HepG2 (cell line): ENCODE measurements around the gene MLN. TPM values are rescaled to one million over a fixed set of nuclear protein-coding genes. Genes with fewer than 3 reads are reported as not detected.

Experiments
- BORCS8-MEF2B ChIP-seq: sonication (generic); formaldehyde crosslinking; IDR thresholded peaks from 2 replicates; pipeline ENCODE4 v1.8.0; 2022; ENCODE audit warnings: mild to moderate bottlenecking, missing genetic modification reagents
- CAMTA2 ChIP-seq: sonication (generic); formaldehyde crosslinking; IDR thresholded peaks from 2 replicates; pipeline ENCODE4 v1.4.0; 2020; ENCODE audit warnings: mild to moderate bottlenecking, missing genetic modification reagents, borderline replicate concordance
- KDM5A ChIP-seq: fragments of 200-600 bp; sonication (generic); IDR thresholded peaks from 2 replicates; pipeline ENCODE4 v1.7.0; 2018; ENCODE audit warnings: antibody characterized with exemption, mild to moderate bottlenecking, low read length, borderline replicate concordance
- MAF1 ChIP-seq: sonication (generic); formaldehyde crosslinking; IDR thresholded peaks from 2 replicates; pipeline ENCODE4 v1.5.0; 2020; ENCODE audit warnings: missing genetic modification reagents, borderline replicate concordance
- MED13 ChIP-seq: sonication (generic); formaldehyde crosslinking; IDR thresholded peaks from 2 replicates; pipeline ENCODE4 v1.5.0; 2020; ENCODE audit warnings: missing genetic modification reagents
- NR1H2 ChIP-seq: sonication (generic); formaldehyde crosslinking; IDR thresholded peaks from 2 replicates; pipeline ENCODE4 v1.8.1; 2022; ENCODE audit warnings: low read depth, missing genetic modification reagents, borderline replicate concordance
- POGZ ChIP-seq: sonication (generic); formaldehyde crosslinking; IDR thresholded peaks from 2 replicates; pipeline ENCODE4 v1.4.0; 2020; ENCODE audit warnings: mild to moderate bottlenecking, missing genetic modification reagents
- SIX1 ChIP-seq: sonication (generic); formaldehyde crosslinking; IDR thresholded peaks from 2 replicates; pipeline ENCODE4 v1.4.0; 2020; ENCODE audit warnings: missing genetic modification reagents, borderline replicate concordance
- SOX6 ChIP-seq, 2 experiments: fragments of 450-650 bp in 1 of 2; sonication (generic) in 1 of 2; formaldehyde crosslinking in 1 of 2; IDR thresholded peaks; 2 replicates each; pipeline versions ENCODE4 v1.4.0 to v1.6.1; 2017 to 2020; ENCODE audit warnings: antibody characterized with exemption in 1 of 2, mild to moderate bottlenecking in 1 of 2, missing genetic modification reagents in 1 of 2
- TEAD2 ChIP-seq: sonication (generic); formaldehyde crosslinking; IDR thresholded peaks from 2 replicates; pipeline ENCODE4 v1.9.0; 2021; ENCODE audit warnings: missing genetic modification reagents
- U2AF1 ChIP-seq: fragments of 200-400 bp; formaldehyde crosslinking; optimal IDR thresholded peaks from 2 replicates; pipeline ENCODE3; 2017; ENCODE audit warnings: mild to moderate bottlenecking, low read depth, low read length
- ZBTB25 ChIP-seq: IDR thresholded peaks from 2 replicates; pipeline ENCODE4 v1.6.1; 2018; ENCODE audit warnings: missing genetic modification reagents
- ZBTB46 ChIP-seq: sonication (generic); formaldehyde crosslinking; IDR thresholded peaks from 2 replicates; pipeline ENCODE4 v1.4.0; 2020; ENCODE audit warnings: mild to moderate bottlenecking, missing genetic modification reagents, borderline replicate concordance
- ZNF710 ChIP-seq: sonication (generic); formaldehyde crosslinking; IDR thresholded peaks from 2 replicates; pipeline ENCODE4 v1.5.0; 2020; ENCODE audit warnings: mild to moderate bottlenecking, missing genetic modification reagents, borderline replicate concordance
- ZNF75D ChIP-seq: sonication (generic); formaldehyde crosslinking; IDR thresholded peaks from 2 replicates; pipeline ENCODE4 v1.8.1; 2023; ENCODE audit warnings: missing genetic modification reagents, mild to moderate bottlenecking, borderline replicate concordance
- polyA plus RNA-seq, 8 experiments: library from polyadenylated mRNA; depleted of rRNA in 3 of 8; stranded (reverse) in 7 of 8; unstranded in 1 of 8; fragments of >200 nt; fragmentation: Illumina TruSeq in 4 of 8; extraction: Trizol in 4 of 8; gene quantifications; 2 replicates each; pipeline versions ENCODE4 v1.2.1 to v1.2.3, GENCODE V29; 2011 to 2016; ENCODE audit warnings: low read depth in 4 of 8, missing spikeins in 1 of 8, mixed read lengths in 1 of 8; ENCODE audit not compliant: insufficient read depth in 1 of 8
- total RNA-seq, 5 experiments: library from RNA; depleted of rRNA; stranded (reverse); fragments of >200 nt; fragmentation: Illumina TruSeq; extraction: Trizol; gene quantifications; 2 replicates each; pipeline ENCODE4 v1.2.3, GENCODE V29; 2016; ENCODE audit warnings: low read depth in 1 of 5
- TF ChIP-seq, protein P1 (sequence below): sonication (generic); formaldehyde crosslinking; conservative IDR thresholded peaks from 2 replicates; pipeline ENCODE4 v1.4.0; 2020; ENCODE audit warnings: mild to moderate bottlenecking, missing genetic modification reagents, moderate library complexity

Gene MLN
- total and polyA plus RNA-seq, 2 of the 13 experiments (the other 11 are each of a cell fraction or from before 2014, with no cell fraction given): not detected

DNA sequence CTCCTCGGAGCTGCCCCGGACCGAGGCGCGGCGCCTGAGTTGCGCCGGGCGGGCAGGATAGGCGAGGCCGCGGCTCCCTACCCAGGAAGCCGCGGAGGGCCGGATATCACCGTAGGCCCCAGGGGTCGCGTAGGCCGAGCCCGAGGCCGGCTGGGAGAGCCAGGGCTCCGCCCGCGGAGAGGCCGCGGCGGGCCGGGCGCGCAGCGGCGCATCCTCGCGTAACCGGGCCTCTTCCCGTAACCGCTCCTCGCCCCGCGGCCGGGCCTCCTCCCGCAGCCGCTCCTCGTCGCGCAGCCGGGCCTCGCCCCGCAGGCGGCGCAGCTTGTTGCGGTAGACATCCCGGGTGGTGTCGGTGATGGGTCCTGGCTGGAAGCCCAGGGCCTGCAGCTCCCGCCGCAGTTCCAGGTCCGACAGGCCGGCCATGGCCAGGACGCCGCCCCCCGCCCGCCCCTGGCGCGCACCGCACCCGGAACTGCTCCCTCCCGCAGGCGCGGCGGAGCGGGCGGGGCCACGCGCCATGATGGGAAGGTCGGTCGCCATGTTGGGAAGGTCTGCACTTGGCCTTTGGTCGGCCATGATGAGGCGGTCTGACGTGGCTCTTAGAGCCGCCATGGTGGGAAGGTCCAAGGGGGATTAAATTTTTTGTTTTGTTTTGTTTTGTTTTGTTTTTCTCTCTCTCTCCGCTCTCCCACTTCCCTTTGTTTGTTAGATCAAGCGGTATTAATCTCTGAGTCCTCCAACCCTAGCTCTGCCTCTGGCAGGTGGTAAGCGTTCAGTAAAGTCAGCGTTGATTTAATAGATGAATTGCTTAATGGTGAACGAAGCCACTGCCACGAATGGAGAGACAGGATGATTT lies 14.9 kb downstream of the MLN start, which contains the start of gene LEMD2 (continued):
- TF ChIP-seq ZNF710 (CRISPR knock-in tag) (peak; percentile 89), BORCS8-MEF2B (CRISPR knock-in tag) (peak; percentile 92), CAMTA2 (peak; percentile 66), POGZ (CRISPR knock-in tag) (peak; percentile 95), SOX6 (IDR thresholded peaks at IDR 0.05) (no peak), SOX6 (CRISPR knock-in tag; IDR thresholded peaks at IDR 0.05) (peak; percentile 45; the same call in 1 of the 2 replicates), KDM5A (no peak), MAF1 (CRISPR knock-in tag) (peak; percentile 13; the same call in 1 of the 2 replicates), U2AF1 (peak; percentile 75), ZNF75D (no peak), NR1H2 (CRISPR knock-in tag) (peak; percentile 78), ZBTB46 (CRISPR knock-in tag) (0 out of 2 replicates have a peak, but pooled peaks have one; percentile 23), MED13 (CRISPR knock-in tag) (peak; percentile 39; the same call in 1 of the 2 replicates), SIX1 (CRISPR knock-in tag) (0 out of 2 replicates have a peak, but pooled peaks have one; percentile 27), TEAD2 (0 out of 2 replicates have a peak, but pooled peaks have one; percentile 65), ZBTB25 (peak; percentile 90; the same call in 1 of the 2 replicates)
- TF ChIP-seq, protein P1, sequence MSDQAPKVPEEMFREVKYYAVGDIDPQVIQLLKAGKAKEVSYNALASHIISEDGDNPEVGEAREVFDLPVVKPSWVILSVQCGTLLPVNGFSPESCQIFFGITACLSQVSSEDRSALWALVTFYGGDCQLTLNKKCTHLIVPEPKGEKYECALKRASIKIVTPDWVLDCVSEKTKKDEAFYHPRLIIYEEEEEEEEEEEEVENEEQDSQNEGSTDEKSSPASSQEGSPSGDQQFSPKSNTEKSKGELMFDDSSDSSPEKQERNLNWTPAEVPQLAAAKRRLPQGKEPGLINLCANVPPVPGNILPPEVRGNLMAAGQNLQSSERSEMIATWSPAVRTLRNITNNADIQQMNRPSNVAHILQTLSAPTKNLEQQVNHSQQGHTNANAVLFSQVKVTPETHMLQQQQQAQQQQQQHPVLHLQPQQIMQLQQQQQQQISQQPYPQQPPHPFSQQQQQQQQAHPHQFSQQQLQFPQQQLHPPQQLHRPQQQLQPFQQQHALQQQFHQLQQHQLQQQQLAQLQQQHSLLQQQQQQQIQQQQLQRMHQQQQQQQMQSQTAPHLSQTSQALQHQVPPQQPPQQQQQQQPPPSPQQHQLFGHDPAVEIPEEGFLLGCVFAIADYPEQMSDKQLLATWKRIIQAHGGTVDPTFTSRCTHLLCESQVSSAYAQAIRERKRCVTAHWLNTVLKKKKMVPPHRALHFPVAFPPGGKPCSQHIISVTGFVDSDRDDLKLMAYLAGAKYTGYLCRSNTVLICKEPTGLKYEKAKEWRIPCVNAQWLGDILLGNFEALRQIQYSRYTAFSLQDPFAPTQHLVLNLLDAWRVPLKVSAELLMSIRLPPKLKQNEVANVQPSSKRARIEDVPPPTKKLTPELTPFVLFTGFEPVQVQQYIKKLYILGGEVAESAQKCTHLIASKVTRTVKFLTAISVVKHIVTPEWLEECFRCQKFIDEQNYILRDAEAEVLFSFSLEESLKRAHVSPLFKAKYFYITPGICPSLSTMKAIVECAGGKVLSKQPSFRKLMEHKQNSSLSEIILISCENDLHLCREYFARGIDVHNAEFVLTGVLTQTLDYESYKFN (CRISPR knock-in tag): peak; percentile 65
